Stimulated activated CD4-positive, alpha-beta T cell treated with anti-CD3 and anti-CD28 coated beads, Interleukin-1b, Interleukin-23, amount 100 ng/mL, for 24 hours (primary cell): ENCODE measurements around the gene NPAS3.

Experiments used
- DNase-seq, 4 experiments: peaks; one replicate each; pipeline ENCODE4 v3.0.0-alpha.2; 2020; ENCODE audit warnings: low read depth in 4 of 4, low spot score in 1 of 4

NPAS3 gene

DNA sequence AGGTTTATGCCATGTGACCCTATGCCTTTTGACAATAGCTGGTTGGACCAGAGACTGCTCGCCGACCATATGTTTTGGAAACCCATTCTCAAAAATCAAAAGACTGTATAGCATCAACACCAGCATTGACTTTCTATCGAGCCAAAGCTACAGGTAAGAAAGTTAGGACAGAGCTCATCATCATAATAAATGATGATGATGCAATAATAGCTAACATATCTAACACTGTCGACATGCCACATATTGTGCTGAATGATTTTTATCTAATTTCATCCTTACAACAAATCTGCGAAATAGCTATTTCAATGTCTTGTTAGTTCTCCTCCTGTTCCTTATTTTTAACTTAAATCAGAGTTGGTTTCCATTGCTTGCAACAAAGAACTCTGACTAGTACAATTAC is 909.3 kb downstream of the NPAS3 start:
- no peak for DNase-seq

DNA sequence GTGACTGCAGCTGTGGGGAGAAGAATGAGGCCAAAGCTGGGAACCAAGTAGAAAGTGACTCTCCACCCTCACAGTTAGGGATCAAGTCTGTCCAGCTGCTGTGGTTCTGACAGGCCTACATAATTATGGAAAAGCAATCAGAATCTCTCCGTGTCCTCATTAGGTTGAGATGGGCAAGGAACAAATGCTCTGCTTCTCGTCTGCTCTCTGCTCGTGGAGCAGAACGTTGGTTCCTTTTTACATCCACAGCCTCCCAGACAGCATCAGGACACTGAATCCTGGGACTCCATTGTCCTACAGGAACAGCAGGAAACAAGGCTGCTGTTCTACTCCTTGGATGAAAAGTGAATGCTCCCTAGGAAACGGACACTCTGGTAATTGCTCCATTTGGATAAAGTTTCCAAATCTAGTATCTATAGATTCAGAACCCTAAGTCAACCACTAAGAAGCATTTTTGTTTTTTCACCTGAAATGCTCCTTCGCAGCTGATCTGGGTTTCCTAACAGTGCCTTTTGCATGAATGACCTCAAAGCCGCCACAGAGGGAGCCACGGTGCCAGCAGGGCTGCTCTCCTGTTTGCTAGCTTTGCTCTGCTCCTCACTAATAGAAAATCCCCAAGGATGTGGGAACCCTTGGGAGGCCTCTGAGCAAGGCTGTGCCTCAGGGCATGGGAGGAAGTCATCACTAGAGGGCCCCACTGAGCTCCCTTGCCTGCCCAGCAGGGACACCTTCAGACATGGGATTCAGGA is 910.2 kb downstream of the NPAS3 start:
- no peak for DNase-seq

DNA sequence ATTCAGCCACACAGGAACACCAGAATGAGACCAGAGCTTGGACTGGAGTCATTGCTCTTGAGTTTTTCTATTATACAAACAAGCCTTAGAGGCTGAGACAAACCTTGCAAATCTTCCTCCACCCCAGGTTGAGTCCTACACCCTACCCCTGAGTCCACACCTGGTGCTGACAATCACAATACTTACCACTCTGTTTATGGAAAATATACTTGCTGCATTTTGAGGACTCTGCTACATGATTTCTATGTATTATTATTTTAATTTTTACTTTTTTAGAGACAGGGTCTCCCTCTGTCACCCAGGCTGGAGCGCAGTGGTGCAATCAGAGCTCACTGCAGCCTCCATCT is 910.7 kb downstream of the NPAS3 start:
- no peak for DNase-seq

DNA sequence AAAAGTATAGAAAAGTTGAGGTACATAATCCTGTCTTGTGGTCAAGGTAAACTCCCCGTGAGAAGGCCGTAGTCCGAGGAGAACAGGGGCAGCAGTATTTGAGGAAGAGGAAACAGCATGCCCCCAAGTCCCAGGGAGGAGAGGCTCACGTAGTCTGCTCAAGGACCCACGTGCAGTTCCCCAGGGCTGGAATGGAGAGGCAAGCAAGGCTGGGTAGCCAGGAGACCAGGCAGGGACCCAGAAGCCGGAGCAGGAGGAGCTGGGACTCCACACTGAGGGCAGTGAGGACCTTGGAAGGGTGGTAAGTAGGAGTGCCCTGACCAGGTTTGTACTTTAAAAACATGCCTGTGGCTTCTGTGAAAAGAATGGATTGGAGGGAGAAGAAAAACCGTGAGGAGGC is 912.1 kb downstream of the NPAS3 start:
- DNase-seq: no peak

DNA sequence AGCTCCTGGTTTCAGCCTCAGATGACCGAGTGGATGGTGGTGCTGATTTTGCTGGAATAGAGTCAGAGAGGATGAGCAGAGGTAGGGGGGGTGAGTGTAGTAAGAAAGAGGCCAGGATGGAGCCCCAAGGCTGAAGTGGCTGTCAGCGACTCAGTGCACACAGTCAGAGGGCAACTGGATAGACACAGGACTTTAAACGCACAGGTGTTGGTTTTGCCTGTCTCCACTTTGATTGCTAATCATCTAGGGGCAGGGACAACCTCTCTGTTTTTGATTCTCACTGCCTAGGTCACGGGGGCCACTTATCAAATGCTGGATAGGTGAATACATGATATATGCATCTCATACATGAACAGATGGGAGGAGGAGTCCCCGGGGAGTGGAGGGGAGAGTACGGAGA is 912.7 kb downstream of the NPAS3 start:
- DNase-seq: no peak

DNA sequence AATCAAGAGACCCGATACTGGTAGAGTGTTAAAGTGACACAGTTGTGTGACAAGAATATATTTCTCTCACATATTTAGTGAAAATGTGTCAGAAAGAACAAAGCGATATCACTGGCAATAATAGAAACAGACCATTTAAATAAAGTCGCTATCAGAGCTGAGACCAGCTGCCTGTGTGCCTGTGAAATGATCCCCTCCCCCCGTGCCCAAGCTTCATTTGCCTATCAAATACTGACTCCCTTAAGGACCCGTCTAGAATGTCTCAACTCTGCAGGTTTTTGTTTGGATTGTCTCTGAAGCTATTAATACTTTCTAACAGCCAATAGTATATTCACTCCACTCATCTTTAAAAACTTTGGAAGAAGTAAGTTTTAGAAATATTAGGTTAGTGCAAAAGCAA is 913.3 kb downstream of the NPAS3 start:
- DNase-seq: no peak
